Measurements from ENCODE around the gene PPP1R26. TPM values are rescaled to one million over a fixed set of nuclear protein-coding genes. Genes with fewer than 3 reads are reported as not detected.
"Not testable (repeated sequence)": the region's sequence is repeated elsewhere in the genome, so short reads cannot be mapped to it uniquely, and the experiment has no call there.

PPP1R26 gene
- total RNA-seq, 2 donors from 2014 or later = 15.3 to 41.9 TPM

- intact Hi-C loops (cut with DNase I) = no loop called here
- Histone ChIP-seq H3K36me3 (no peaks in the 10 kb centered on the region), H3K4me1 (replicated peaks) (no peaks in the 10 kb centered on the region), H3K9me3 (no peaks in the 10 kb centered on the region), H3K27me3 (replicated peaks; ENCODE audit: insufficient read depth) (peaks cover 2% of the 10 kb centered on the region), H3K27ac (no peak overlapping the region), H3K4me3 (no peak overlapping the region)
- TF ChIP-seq POLR2AphosphoS5 (IDR thresholded peaks at IDR 0.05) = no peak
- TF ChIP-seq CTCF (IDR thresholded peaks at IDR 0.05) = no peak
- no peak for TF ChIP-seq POLR2A (IDR thresholded peaks at IDR 0.05)
- 44% methylated on average over 12 of the region's 12 CpGs for WGBS
- no peak for DNase-seq (ENCODE audit: low spot score)
These were observed 32.5 kb upstream of the PPP1R26 start for GRCh38 chr9:135447126-135447525.

GRCh38 chr9:135448663-135449100, 30.9 kb upstream of the PPP1R26 start:
- DNase-seq (ENCODE audit: low spot score) = no peak
- no peaks in the 10 kb centered on the region for H3K9me3 ChIP-seq
- no peak overlapping the region for H3K4me3 ChIP-seq
- peaks cover 2% of the 10 kb centered on the region for H3K27me3 ChIP-seq (replicated peaks; ENCODE audit: insufficient read depth)
- H3K4me1 ChIP-seq (replicated peaks) = no peaks in the 10 kb centered on the region
- no peak overlapping the region for H3K27ac ChIP-seq
- 53% methylated on average over 11 of the region's 11 CpGs for WGBS
- no peaks in the 10 kb centered on the region for H3K36me3 ChIP-seq
- no peak for TF ChIP-seq POLR2AphosphoS5 (IDR thresholded peaks at IDR 0.05)
- TF ChIP-seq POLR2A (IDR thresholded peaks at IDR 0.05) = no peak
- no peak for TF ChIP-seq CTCF (IDR thresholded peaks at IDR 0.05)
- intact Hi-C loops (cut with DNase I) = no loop called here

GRCh38 chr9:135449532-135449931, 30.1 kb upstream of the PPP1R26 start:
- H3K4me3 ChIP-seq; H3K4me1 ChIP-seq (replicated peaks); DNase-seq (ENCODE audit: low spot score); H3K27me3 ChIP-seq (replicated peaks; ENCODE audit: insufficient read depth); H3K36me3 ChIP-seq; intact Hi-C loops (cut with DNase I); H3K9me3 ChIP-seq; H3K27ac ChIP-seq: not testable (repeated sequence)
- 71% methylated on average over 11 of the region's 11 CpGs for WGBS

- Histone ChIP-seq H3K27ac (no peak overlapping the region), H3K4me3 (no peak overlapping the region), H3K27me3 (replicated peaks; ENCODE audit: insufficient read depth) (no peaks in the 10 kb centered on the region), H3K9me3 (no peaks in the 10 kb centered on the region), H3K4me1 (replicated peaks) (no peaks in the 10 kb centered on the region), H3K36me3 (no peaks in the 10 kb centered on the region)
- WGBS = 95% methylated on average over 10 of the region's 10 CpGs
- intact Hi-C loops (cut with DNase I) = no loop called here
- no peak for DNase-seq (ENCODE audit: low spot score)
- TF ChIP-seq POLR2AphosphoS5 (IDR thresholded peaks at IDR 0.05) (no peak), CTCF (IDR thresholded peaks at IDR 0.05) (no peak), POLR2A (IDR thresholded peaks at IDR 0.05) (no peak)
These were observed 28.6 kb upstream of the PPP1R26 start for GRCh38 chr9:135450956-135451355.

DNA sequence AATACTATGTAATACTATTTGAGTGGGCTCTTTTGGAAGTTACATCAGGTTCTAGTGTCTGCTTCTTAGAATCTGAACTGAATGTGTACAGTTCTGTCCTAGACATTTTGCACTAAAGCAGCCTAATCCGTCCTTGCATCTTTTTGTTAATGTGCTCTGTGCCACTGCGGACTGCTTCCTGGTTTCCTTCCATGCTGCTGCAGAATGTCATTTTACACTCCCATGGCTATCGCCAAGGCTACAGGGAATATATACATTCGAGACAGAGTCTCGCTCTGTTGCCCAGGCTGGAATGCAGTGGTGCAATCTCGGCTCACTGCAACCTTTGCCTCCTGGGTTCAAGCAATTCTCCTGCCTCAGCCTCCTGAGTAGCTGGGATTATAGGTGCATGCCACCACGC, 27.7 kb upstream of the PPP1R26 start:
- H3K36me3 ChIP-seq = not testable (repeated sequence)

GRCh38 chr9:135454737-135455136, 24.8 kb upstream of the PPP1R26 start:
- no peaks in the 10 kb centered on the region for H3K36me3 ChIP-seq

More for the DNA sequence above, 27.7 kb upstream of the PPP1R26 start:
- 66% methylated on average over 7 of the region's 7 CpGs for WGBS
- DNase-seq (ENCODE audit: low spot score); H3K4me1 ChIP-seq (replicated peaks); H3K27me3 ChIP-seq (replicated peaks; ENCODE audit: insufficient read depth); H3K27ac ChIP-seq; intact Hi-C loops (cut with DNase I); H3K4me3 ChIP-seq; H3K9me3 ChIP-seq: not testable (repeated sequence)

More at GRCh38 chr9:135454737-135455136, 24.8 kb upstream of the PPP1R26 start:
- H3K4me1 ChIP-seq (replicated peaks) = no peaks in the 10 kb centered on the region
- 92% methylated on average over 5 of the region's 5 CpGs for WGBS
- H3K4me3 ChIP-seq = no peak overlapping the region
- intact Hi-C loops (cut with DNase I) = no loop called here
- no peak for TF ChIP-seq POLR2A (IDR thresholded peaks at IDR 0.05)
- no peak for TF ChIP-seq POLR2AphosphoS5 (IDR thresholded peaks at IDR 0.05)
- no peak for TF ChIP-seq CTCF (IDR thresholded peaks at IDR 0.05)
- no peaks in the 10 kb centered on the region for H3K27me3 ChIP-seq (replicated peaks; ENCODE audit: insufficient read depth)
- no peak for DNase-seq (ENCODE audit: low spot score)
- no peaks in the 10 kb centered on the region for H3K9me3 ChIP-seq
- H3K27ac ChIP-seq = no peak overlapping the region

All from prostate gland (tissue), 2 donors.